Activated naive CD4-positive, alpha-beta T cell treated with anti-CD3 and anti-CD28 coated beads for 36 hours (primary cell): ENCODE measurements around the gene DAZAP1. TPM values are rescaled to one million over a fixed set of nuclear protein-coding genes. Genes with fewer than 3 reads are reported as not detected.

Experiments
- CTCF ChIA-PET: fragments of 350-600 bp; sonication (Branson Sonifier 250); formaldehyde crosslinking; loops from one replicate; lab custom pipeline; 2021; ENCODE audit warnings: antibody characterized with exemption; lab: Charles Lee
- DNase-seq: peaks from one replicate; pipeline ENCODE4 v3.0.0-alpha.2; 2020
- H3K27ac Mint-ChIP-seq: one replicate; pipeline ENCODE4 v1.8.0; 2021; ENCODE audit warnings: mild to moderate bottlenecking, mixed read lengths
- H3K27me3 Mint-ChIP-seq: one replicate; pipeline ENCODE4 v1.8.0; 2021; ENCODE audit warnings: low read depth, mixed read lengths
- H3K36me3 Mint-ChIP-seq: one replicate; pipeline ENCODE4 v1.8.0; 2021; ENCODE audit warnings: low read depth, mixed read lengths
- H3K4me1 Mint-ChIP-seq: one replicate; pipeline ENCODE4 v1.8.0; 2021; ENCODE audit warnings: low read depth, mixed read lengths
- H3K4me3 Mint-ChIP-seq: one replicate; pipeline ENCODE4 v1.8.0; 2021; ENCODE audit warnings: mild to moderate bottlenecking, moderate library complexity, mixed read lengths
- H3K9me3 Mint-ChIP-seq: one replicate; pipeline ENCODE4 v1.8.0; 2021; ENCODE audit warnings: mixed read lengths
- intact Hi-C: fragments of 100-400 bp; cut with micrococcal nuclease; formaldehyde crosslinking; loops from one replicate; pipeline ENCODE4 v1.15.1; 2023
- total RNA-seq, 2 experiments: library from RNA; stranded (reverse); gene quantifications; one replicate each; pipeline ENCODE4 v1.2.3, GENCODE V29; 2021

DAZAP1 gene
- total RNA-seq, 2 experiments from 2014 or later: 253 to 265 TPM

GRCh38 chr19:1389033-1389940 is 18.1 kb upstream of the DAZAP1 start:
- Mint-ChIP-seq H3K27me3 (no peaks in the 10 kb centered on the region), H3K36me3 (peaks cover 18% of the 10 kb centered on the region), H3K4me1 (peaks cover 16% of the 10 kb centered on the region), H3K4me3 (peak overlapping the region; percentile 4), H3K9me3 (no peaks in the 10 kb centered on the region), H3K27ac (no peak overlapping the region)
- intact Hi-C loops: no loop called here
- DNase-seq: no peak
- CTCF ChIA-PET: no interaction called here

DNA sequence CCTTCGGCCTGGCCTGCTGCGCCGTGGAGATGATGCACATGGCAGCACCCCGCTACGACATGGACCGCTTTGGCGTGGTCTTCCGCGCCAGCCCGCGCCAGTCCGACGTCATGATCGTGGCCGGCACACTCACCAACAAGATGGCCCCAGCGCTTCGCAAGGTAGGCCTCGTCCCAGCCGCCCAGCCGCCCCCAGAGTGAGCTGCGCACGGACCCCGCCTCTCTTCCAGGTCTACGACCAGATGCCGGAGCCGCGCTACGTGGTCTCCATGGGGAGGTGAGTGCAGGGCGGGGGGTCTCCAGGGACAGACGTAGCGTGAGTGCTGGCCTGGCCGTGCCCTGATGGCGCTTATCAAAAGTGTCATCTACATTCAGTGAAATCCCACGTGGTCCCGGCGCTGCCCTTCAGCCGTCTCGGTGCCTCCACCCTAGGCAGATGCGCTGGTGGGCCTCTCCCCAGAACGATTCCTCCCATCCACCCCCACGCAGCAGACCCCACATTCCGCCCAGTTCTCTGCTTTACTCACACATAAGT is 16.4 kb upstream of the DAZAP1 start:
- DNase-seq: no peak
- H3K27me3 Mint-ChIP-seq: no peaks in the 10 kb centered on the region
- no peak overlapping the region for H3K4me3 Mint-ChIP-seq
- no peaks in the 10 kb centered on the region for H3K9me3 Mint-ChIP-seq
- no peak overlapping the region for H3K27ac Mint-ChIP-seq
- intact Hi-C loops: no loop called here
- CTCF ChIA-PET: no interaction called here
- H3K36me3 Mint-ChIP-seq: peaks cover 18% of the 10 kb centered on the region
- peaks cover 8% of the 10 kb centered on the region for H3K4me1 Mint-ChIP-seq

DNA sequence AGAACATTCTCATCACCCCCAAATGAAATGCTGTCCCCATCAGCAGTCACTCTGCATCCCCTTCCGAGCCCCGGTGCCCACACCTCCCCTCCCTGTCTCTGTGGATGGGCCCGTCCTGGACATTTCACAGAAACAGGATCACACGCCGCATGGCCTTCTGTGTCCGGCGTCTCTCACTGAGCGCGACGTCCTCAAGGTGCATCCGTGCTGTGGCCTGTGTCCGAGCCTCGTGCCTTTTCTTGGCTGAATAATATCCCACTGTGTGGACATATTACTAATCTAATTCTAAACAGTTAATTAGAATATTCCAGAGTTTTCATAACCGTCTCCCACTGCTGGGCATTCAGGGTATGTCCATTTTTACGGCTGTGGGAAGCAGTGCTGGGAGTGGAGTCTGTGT is 15.0 kb upstream of the DAZAP1 start:
- no peak overlapping the region for H3K4me3 Mint-ChIP-seq
- peaks cover 18% of the 10 kb centered on the region for H3K36me3 Mint-ChIP-seq
- intact Hi-C loops: no loop called here
- peaks cover 5% of the 10 kb centered on the region for H3K4me1 Mint-ChIP-seq
- DNase-seq: no peak
- no peak overlapping the region for H3K27ac Mint-ChIP-seq
- CTCF ChIA-PET: no interaction called here
- no peaks in the 10 kb centered on the region for H3K9me3 Mint-ChIP-seq
- H3K27me3 Mint-ChIP-seq: no peaks in the 10 kb centered on the region

DNA sequence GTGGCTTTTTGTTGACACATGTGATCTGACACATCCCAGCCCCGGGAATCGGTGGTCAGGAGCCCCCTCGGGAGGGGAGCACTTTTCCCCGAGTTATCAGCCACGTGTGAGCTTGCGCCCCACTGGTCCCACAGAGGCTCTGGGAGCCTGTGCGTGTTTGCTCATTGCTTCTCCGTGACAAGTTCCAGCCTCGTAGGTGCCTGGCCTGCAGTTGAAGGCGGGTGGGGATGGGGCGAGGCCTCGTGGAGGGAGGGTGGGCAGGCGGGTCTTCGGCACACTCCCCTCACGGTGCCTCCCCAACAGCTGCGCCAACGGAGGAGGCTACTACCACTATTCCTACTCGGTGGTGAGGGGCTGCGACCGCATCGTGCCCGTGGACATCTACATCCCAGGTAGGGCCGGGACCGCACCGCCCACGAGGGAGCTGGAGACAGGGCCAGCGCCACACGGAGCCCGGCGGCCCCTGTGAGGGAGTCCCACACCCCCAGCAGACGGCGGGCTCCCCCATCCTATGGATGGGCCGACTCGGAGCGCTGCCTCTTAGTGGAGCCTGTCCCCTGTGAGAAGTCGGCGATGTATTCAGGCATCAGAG is 14.4 kb upstream of the DAZAP1 start:
- DNase-seq: no peak
- CTCF ChIA-PET: no interaction called here
- Mint-ChIP-seq H3K4me1 (peaks cover 5% of the 10 kb centered on the region), H3K9me3 (no peaks in the 10 kb centered on the region), H3K27me3 (no peaks in the 10 kb centered on the region), H3K27ac (no peak overlapping the region), H3K4me3 (no peak overlapping the region), H3K36me3 (peaks cover 18% of the 10 kb centered on the region)
- intact Hi-C loops: no loop called here

GRCh38 chr19:1393841-1394240 is 13.5 kb upstream of the DAZAP1 start:
- no peak for DNase-seq
- Mint-ChIP-seq H3K27ac (no peak overlapping the region), H3K4me1 (peaks cover 5% of the 10 kb centered on the region), H3K27me3 (no peaks in the 10 kb centered on the region), H3K9me3 (no peaks in the 10 kb centered on the region), H3K36me3 (peaks cover 17% of the 10 kb centered on the region), H3K4me3 (no peak overlapping the region)
- CTCF ChIA-PET: no interaction called here
- intact Hi-C loops: no loop called here

DNA sequence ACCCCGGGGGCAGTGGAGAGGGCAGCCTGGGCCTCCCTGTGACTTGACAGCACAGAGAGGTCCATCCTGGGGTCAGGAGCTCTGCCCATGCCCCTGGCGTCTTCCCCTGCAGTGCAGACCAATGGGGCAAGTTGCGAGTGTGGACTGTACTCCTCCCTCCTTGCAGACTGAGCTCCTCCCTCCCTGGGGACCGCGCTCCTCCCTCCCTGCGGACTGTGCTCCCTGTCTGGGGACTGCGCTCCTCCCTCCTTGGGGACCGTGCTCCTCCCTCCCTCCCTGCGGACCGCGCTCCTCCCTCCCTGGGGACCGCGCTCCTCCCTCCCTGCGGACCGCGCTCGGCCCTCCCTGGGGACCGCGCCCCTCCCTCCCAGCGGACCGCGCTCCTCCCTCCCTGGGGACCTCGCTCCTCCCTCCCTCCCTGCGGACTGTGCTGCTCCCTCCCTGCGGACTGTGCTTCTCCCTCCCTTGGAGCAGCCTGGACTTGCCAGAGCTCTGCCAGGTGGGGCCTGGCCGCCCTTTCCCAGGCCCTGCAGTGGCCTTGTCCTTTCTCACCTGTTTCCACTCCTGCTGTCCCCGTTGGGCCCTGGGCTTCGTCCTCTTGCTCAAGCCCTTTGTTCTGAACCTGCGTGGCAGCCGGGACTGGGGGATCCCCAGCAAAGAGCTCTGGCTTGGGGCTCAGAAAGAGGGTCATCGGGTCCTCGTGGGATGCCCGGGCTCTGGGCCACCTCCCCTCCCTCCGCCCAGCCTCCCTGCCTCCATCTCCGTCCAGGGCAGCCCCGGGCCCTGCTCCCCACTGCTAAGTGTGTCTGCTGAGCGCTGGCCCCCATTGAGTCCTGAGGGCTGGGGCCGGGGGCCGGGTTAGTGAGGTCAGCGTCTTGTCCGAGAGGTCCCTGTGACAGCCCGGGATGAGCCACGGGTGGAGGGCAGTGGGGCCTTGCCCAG is 12.9 kb upstream of the DAZAP1 start:
- CTCF ChIA-PET: no interaction called here
- intact Hi-C loops: no loop called here
- no peak for DNase-seq
- Mint-ChIP-seq H3K4me1 (peaks cover 5% of the 10 kb centered on the region), H3K27ac (no peak overlapping the region), H3K36me3 (peaks cover 13% of the 10 kb centered on the region), H3K9me3 (no peaks in the 10 kb centered on the region), H3K27me3 (no peaks in the 10 kb centered on the region), H3K4me3 (no peak overlapping the region)

GRCh38 chr19:1395194-1396018 is 12.0 kb upstream of the DAZAP1 start:
- H3K27ac Mint-ChIP-seq: no peak overlapping the region
- no peaks in the 10 kb centered on the region for H3K9me3 Mint-ChIP-seq
- peaks cover 7% of the 10 kb centered on the region for H3K36me3 Mint-ChIP-seq
- intact Hi-C loops: no loop called here
- DNase-seq: no peak
- H3K4me3 Mint-ChIP-seq: no peak overlapping the region
- H3K27me3 Mint-ChIP-seq: no peaks in the 10 kb centered on the region
- CTCF ChIA-PET: no interaction called here
- H3K4me1 Mint-ChIP-seq: peaks cover 8% of the 10 kb centered on the region

GRCh38 chr19:1396019-1396767 is 11.2 kb upstream of the DAZAP1 start:
- Mint-ChIP-seq H3K27ac (no peak overlapping the region), H3K27me3 (no peaks in the 10 kb centered on the region), H3K4me3 (no peak overlapping the region), H3K36me3 (peaks cover 5% of the 10 kb centered on the region), H3K4me1 (peaks cover 10% of the 10 kb centered on the region), H3K9me3 (no peaks in the 10 kb centered on the region)
- intact Hi-C loops: no loop called here
- CTCF ChIA-PET: interaction anchor here (0.6 to 1.2 kb wide), 2 partner anchors 69 to 866 kb away, joined by 3 to 7 read pairs; no protein-coding TSS in a partner anchor
- no peak for DNase-seq

DNA sequence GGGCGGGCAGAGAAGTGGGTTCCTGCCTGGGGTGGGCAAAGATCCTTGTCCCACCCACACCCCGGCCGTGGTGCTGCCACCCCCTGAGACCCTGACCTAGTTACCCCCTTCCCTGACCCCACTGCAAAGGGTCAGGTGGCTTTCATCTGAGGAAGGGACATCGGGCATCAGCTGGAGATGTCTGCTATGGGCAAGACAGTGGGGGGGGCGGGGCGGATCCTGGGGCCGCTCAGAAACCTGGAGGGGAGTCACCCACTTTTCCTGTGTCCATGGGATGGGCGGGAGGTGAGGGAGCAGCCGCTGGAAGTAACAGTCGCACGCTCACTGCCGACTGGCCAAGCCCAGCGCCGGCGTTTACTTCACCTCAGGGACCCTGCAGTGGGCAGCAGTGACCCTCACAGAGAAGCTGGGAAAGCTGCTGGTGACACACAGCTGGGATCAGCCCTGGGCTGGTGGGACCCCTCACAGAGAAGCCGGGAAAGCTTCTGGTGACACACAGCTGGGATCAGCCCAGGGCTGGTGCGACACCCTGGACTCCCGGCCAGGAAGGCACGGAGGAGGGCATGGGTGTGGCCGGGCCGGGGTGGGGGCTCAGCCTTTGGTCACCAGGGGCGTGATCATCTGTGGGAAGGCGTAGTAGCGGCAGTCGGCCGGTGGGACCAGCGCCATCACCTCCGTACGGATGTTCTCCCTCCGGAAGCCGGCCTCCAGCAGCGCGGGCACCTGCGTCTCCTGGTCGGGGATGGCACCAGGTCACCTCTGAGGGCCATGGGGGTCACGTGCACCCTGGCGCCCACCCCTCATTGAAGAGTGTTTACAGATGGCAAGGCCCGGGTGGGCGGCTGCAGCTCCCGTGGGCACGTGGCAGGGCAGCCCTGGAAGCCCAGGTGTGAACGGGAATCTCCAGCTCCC is 10.4 kb upstream of the DAZAP1 start:
- intact Hi-C loops: no loop called here

DNA sequence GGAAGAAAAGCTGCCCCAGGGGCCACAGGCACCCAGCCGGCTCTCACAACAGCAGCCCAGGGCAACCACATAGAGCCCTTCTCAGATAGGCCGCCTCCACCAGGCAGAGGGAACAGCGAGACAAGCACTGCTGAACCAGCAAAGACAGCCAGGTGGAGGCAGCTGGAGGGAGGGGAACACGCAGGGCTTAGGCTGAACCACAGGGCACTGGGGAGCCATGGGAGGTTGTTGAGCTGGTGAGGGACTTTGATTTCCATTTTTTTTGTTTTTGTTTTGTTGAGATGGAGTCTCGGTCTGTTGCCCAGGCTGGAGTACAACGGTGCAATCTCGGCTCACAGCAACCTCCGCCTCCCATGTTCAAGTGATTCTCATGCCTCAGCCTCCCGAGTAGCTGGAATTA is 9.5 kb upstream of the DAZAP1 start:
- Mint-ChIP-seq H3K9me3 (no peaks in the 10 kb centered on the region), H3K4me3 (no peak overlapping the region), H3K27ac (no peak overlapping the region), H3K4me1 (peaks cover 15% of the 10 kb centered on the region), H3K36me3 (no peaks in the 10 kb centered on the region), H3K27me3 (peaks cover 5% of the 10 kb centered on the region)
- intact Hi-C loops: no loop called here
- DNase-seq: no peak
- CTCF ChIA-PET: interaction anchor here (0.6 kb wide), 1 partner anchor 186 kb away, joined by 4 read pairs; no protein-coding TSS in a partner anchor

More for the DNA sequence above, 10.4 kb upstream of the DAZAP1 start:
- no peak overlapping the region for H3K27ac Mint-ChIP-seq
- no peak for DNase-seq
- CTCF ChIA-PET: interaction anchor here (0.6 to 1.2 kb wide), 2 partner anchors 68 to 867 kb away, joined by 3 to 7 read pairs; no protein-coding TSS in a partner anchor
- no peaks in the 10 kb centered on the region for H3K9me3 Mint-ChIP-seq
- no peak overlapping the region for H3K4me3 Mint-ChIP-seq
- peaks cover 10% of the 10 kb centered on the region for H3K4me1 Mint-ChIP-seq
- no peaks in the 10 kb centered on the region for H3K27me3 Mint-ChIP-seq
- peaks cover 4% of the 10 kb centered on the region for H3K36me3 Mint-ChIP-seq
